ENCODE results near the gene IMP4. TPM values are rescaled to one million over a fixed set of nuclear protein-coding genes. Genes with fewer than 3 reads are reported as not detected.

The IMP4 gene
- polyA plus RNA-seq, 1 of the 3 experiments (the other 2 are of a cell fraction) = 252 TPM

GRCh38 chr2:130345091-130345490, 2.4 kb downstream of the IMP4 start:
- no peak for DNase-seq
- Histone ChIP-seq H3K4me3 (ENCODE audit: low read depth in 2 of 2, low read length in 1 of 2) (no peak overlapping the region), H3K36me3 (replicated peaks in 1 of 2; ENCODE audit: control insufficient read depth in 1 of 2, insufficient read depth in 2 of 2, low read length in 1 of 2) (peaks cover 30 to 48% of the 10 kb centered on the region in 2 experiments), H3K79me2 (ENCODE audit: insufficient read depth) (peaks cover 20% of the 10 kb centered on the region), H3K9ac (no peak overlapping the region), H3K27ac (ENCODE audit: low read depth in 2 of 2, low read length in 1 of 2) (no peak overlapping the region), H4K20me1 (ENCODE audit: insufficient read depth) (peaks cover 9% of the 10 kb centered on the region; the same call in 1 of the 2 replicates), H3K4me1 (ENCODE audit: control insufficient read depth in 1 of 2, insufficient read depth in 2 of 2, low read depth in 1 of 2, low read length in 1 of 2) (peaks cover 5 to 14% of the 10 kb centered on the region in 2 experiments; a peak in 1 of 4 replicates), H2AFZ (ENCODE audit: low read depth) (no peak overlapping the region), H3K27me3 (ENCODE audit: insufficient read depth) (no peaks in the 10 kb centered on the region), H3K9me3 (no peaks in the 10 kb centered on the region), H3K9me2 (no peaks in the 10 kb centered on the region), H3K4me2 (no peak overlapping the region), H3F3A (replicated peaks; ENCODE audit: insufficient read depth) (peaks cover 3% of the 10 kb centered on the region)
- ChIA-PET POLR2A (interaction anchor here (4.8 kb wide), 1 partner anchor 10 kb away, joined by 38 read pairs; the partner anchor contains the start of gene PTPN18), CTCF (interaction anchor here (1.2 kb wide), 1 partner anchor 10 kb away, joined by 4 read pairs; the partner anchor contains the start of gene PTPN18)
- WGBS (ENCODE audit: low lambda C conversion rate) = 94% methylated on average over 13 of the region's 13 CpGs
- TF ChIP-seq IRF3 (IDR thresholded peaks at IDR 0.05; ENCODE audit: low read depth, low read length) (no peak), MEF2A (IDR thresholded peaks at IDR 0.05; ENCODE audit: borderline replicate concordance, low read depth) (no peak), FOXM1 (IDR thresholded peaks at IDR 0.05; ENCODE audit: low read depth) (no peak), JUND (IDR thresholded peaks at IDR 0.05) (no peak), MXI1 (IDR thresholded peaks at IDR 0.05; ENCODE audit: low read depth, low read length) (no peak), REST (IDR thresholded peaks at IDR 0.05; ENCODE audit: low read depth, low read length) (no peak), EP300 (IDR thresholded peaks at IDR 0.05; ENCODE audit: borderline replicate concordance in 1 of 2, low read depth in 1 of 2, low read length in 1 of 2) (no peak)
- TF ChIP-seq, protein P1, sequence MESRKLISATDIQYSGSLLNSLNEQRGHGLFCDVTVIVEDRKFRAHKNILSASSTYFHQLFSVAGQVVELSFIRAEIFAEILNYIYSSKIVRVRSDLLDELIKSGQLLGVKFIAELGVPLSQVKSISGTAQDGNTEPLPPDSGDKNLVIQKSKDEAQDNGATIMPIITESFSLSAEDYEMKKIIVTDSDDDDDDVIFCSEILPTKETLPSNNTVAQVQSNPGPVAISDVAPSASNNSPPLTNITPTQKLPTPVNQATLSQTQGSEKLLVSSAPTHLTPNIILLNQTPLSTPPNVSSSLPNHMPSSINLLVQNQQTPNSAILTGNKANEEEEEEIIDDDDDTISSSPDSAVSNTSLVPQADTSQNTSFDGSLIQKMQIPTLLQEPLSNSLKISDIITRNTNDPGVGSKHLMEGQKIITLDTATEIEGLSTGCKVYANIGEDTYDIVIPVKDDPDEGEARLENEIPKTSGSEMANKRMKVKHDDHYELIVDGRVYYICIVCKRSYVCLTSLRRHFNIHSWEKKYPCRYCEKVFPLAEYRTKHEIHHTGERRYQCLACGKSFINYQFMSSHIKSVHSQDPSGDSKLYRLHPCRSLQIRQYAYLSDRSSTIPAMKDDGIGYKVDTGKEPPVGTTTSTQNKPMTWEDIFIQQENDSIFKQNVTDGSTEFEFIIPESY (IDR thresholded peaks at IDR 0.05; ENCODE audit: borderline replicate concordance, low read depth) = no peak

DNA sequence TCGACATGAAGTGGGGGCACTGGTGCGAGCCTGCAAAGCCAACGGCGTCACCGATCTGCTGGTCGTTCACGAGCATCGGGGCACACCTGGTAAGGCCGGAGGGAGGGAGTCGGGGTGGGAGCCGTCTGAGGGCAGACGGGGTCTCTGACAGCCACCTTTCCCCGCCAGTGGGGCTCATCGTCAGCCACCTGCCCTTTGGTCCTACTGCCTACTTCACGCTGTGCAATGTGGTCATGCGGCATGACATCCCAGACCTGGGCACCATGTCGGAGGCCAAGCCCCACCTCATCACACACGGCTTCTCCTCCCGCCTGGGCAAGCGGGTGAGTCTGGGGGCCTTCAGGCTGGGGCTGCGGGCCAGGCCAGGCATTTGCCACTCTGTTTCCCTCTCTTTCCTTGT, 2.9 kb downstream of the IMP4 start:
- DNase-seq = no peak
- WGBS (ENCODE audit: low lambda C conversion rate) = 96% methylated on average over 17 of the region's 21 CpGs
- Histone ChIP-seq H3K4me2 (no peak overlapping the region), H3K27ac (ENCODE audit: low read depth in 2 of 2, low read length in 1 of 2) (no peak overlapping the region), H4K20me1 (ENCODE audit: insufficient read depth) (peaks cover 9% of the 10 kb centered on the region; the same call in 1 of the 2 replicates), H3K27me3 (ENCODE audit: insufficient read depth) (no peaks in the 10 kb centered on the region), H3K9me2 (no peaks in the 10 kb centered on the region), H3K36me3 (replicated peaks in 1 of 2; ENCODE audit: control insufficient read depth in 1 of 2, insufficient read depth in 2 of 2, low read length in 1 of 2) (peaks cover 28 to 48% of the 10 kb centered on the region in 2 experiments), H3F3A (replicated peaks; ENCODE audit: insufficient read depth) (peaks cover 7% of the 10 kb centered on the region), H3K79me2 (ENCODE audit: insufficient read depth) (peaks cover 20% of the 10 kb centered on the region), H3K4me1 (ENCODE audit: control insufficient read depth in 1 of 2, insufficient read depth in 2 of 2, low read depth in 1 of 2, low read length in 1 of 2) (peaks cover 5 to 14% of the 10 kb centered on the region in 2 experiments; a peak in 1 of 4 replicates), H2AFZ (ENCODE audit: low read depth) (no peak overlapping the region), H3K9me3 (no peaks in the 10 kb centered on the region), H3K4me3 (ENCODE audit: low read depth in 2 of 2, low read length in 1 of 2) (no peak overlapping the region), H3K9ac (no peak overlapping the region)
- POLR2A ChIA-PET = interaction anchor here (4.8 kb wide), 1 partner anchor 9 kb away, joined by 38 read pairs; the partner anchor contains the start of gene PTPN18
- no peak for TF ChIP-seq TCF12 (IDR thresholded peaks at IDR 0.05)
- CTCF ChIA-PET = interaction anchor here (1.2 kb wide), 1 partner anchor 10 kb away, joined by 4 read pairs; the partner anchor contains the start of gene PTPN18

Measured in SK-N-SH (cell line).